Ascending aorta (tissue), 2 donors: Measurements from ENCODE around the gene TOX2. TPM values are rescaled to one million over a fixed set of nuclear protein-coding genes. Genes with fewer than 3 reads are reported as not detected.

Experiments
- DNase-seq, 2 donors: peaks; one replicate each; pipeline ENCODE4 v3.0.0-alpha.2; 2019; ENCODE audit warnings: low spot score in 2 of 2
- H3K27ac ChIP-seq, 2 donors: fragments of 200-600 bp; sonication (generic); one replicate each; pipeline ENCODE4 v1.5.1; 2016 to 2017; ENCODE audit warnings: mild to moderate bottlenecking in 1 of 2
- H3K27me3 ChIP-seq: fragments of 200-600 bp; sonication (generic); one replicate; pipeline ENCODE4 v1.5.1; 2017
- H3K36me3 ChIP-seq, 2 donors: fragments of 200-600 bp; sonication (generic); one replicate each; pipeline ENCODE4 v1.5.1; 2016
- H3K4me1 ChIP-seq, 2 donors: fragments of 200-600 bp; sonication (generic); one replicate each; pipeline ENCODE4 v1.5.1; 2016 to 2017; ENCODE audit warnings: mild to moderate bottlenecking in 1 of 2
- H3K4me3 ChIP-seq, 2 donors: fragments of 200-600 bp; sonication (generic); one replicate each; pipeline ENCODE4 v1.5.1; 2016 to 2017; ENCODE audit warnings: mild to moderate bottlenecking in 1 of 2
- H3K9me3 ChIP-seq, 2 donors: fragments of 200-600 bp; sonication (generic); one replicate each; pipeline ENCODE4 v1.5.1; 2016
- CTCF ChIP-seq, 3 experiments: fragments of 200-600 bp in 2 of 3; fragments of 450-650 bp in 1 of 3; sonication (generic) in 2 of 3; IDR thresholded peaks; one replicate each; pipeline ENCODE4 v1.5.1; 2016 to 2019; ENCODE audit warnings: antibody characterized with exemption in 3 of 3, mild to moderate bottlenecking in 1 of 3, moderate library complexity in 1 of 3
- intact Hi-C: fragments of 100-400 bp; cut with DNase I; formaldehyde crosslinking; loops from one replicate; pipeline ENCODE4 v1.15.1; 2023
- total RNA-seq: library from RNA; depleted of rRNA; stranded (reverse); fragments of >200 nt; gene quantifications from one replicate; pipeline ENCODE4 v1.1.0, GENCODE V29; 2016

Gene TOX2
- total RNA-seq, 1 donor from 2014 or later, result 47.0 TPM

GRCh38 chr20:43909720-43910119 lies 4.9 kb upstream of the TOX2 start:
- Histone ChIP-seq H3K36me3 (no peaks in the 10 kb centered on the region), H3K9me3 (peaks cover 14 to 22% of the 10 kb centered on the region in 2 donors), H3K4me3 (no peak overlapping the region), H3K4me1 (no peaks in the 10 kb centered on the region), H3K27me3 (no peaks in the 10 kb centered on the region), H3K27ac (no peak overlapping the region)
- intact Hi-C loops, result loop anchor here (10.0 kb wide), 1 partner anchor 165 kb away; no protein-coding TSS in a partner anchor
- DNase-seq, result no peak
- no peak for TF ChIP-seq CTCF (IDR thresholded peaks at IDR 0.05)

DNA sequence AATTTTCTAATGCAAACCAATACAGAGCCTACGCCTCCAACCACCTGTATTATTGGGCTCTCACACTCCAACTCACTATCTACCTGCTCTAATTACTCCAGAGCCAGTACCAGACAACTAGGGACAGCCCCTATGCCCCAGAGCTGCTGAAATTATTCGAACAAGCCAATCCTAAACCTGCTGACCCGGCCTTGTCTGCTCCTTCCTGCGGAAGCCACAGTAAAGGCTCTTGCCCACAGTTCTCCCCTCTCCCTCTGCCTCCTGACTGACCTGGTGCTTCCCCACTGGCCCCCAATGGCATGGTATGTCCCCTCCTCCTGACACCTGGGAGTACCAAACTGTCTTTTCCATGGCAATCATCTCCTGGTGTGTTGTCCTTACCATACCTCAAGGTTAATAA lies 4.1 kb upstream of the TOX2 start:
- H3K27ac ChIP-seq, result no peak overlapping the region
- no peak for TF ChIP-seq CTCF (IDR thresholded peaks at IDR 0.05)
- H3K4me3 ChIP-seq, result no peak overlapping the region
- no peaks in the 10 kb centered on the region for H3K4me1 ChIP-seq
- no peaks in the 10 kb centered on the region for H3K36me3 ChIP-seq
- H3K9me3 ChIP-seq, result peaks cover 14 to 22% of the 10 kb centered on the region in 2 donors
- H3K27me3 ChIP-seq, result no peaks in the 10 kb centered on the region
- intact Hi-C loops, result loop anchor here (10.0 kb wide), 1 partner anchor 164 kb away; no protein-coding TSS in a partner anchor
- peak in 1 of 2 donors; percentile 33 for DNase-seq

- no peak overlapping the region for H3K27ac ChIP-seq
- TF ChIP-seq CTCF (IDR thresholded peaks at IDR 0.05), result peak in 1 of 3 experiments; percentile 17
- intact Hi-C loops, result loop anchor here (10.0 kb wide), 1 partner anchor 164 kb away; no protein-coding TSS in a partner anchor
- H3K36me3 ChIP-seq, result no peaks in the 10 kb centered on the region
- H3K9me3 ChIP-seq, result peaks cover 14 to 22% of the 10 kb centered on the region in 2 donors
- no peak for DNase-seq
- no peaks in the 10 kb centered on the region for H3K4me1 ChIP-seq
- no peaks in the 10 kb centered on the region for H3K27me3 ChIP-seq
- no peak overlapping the region for H3K4me3 ChIP-seq
These were observed 3.6 kb upstream of the TOX2 start for GRCh38 chr20:43911066-43911465.

DNA sequence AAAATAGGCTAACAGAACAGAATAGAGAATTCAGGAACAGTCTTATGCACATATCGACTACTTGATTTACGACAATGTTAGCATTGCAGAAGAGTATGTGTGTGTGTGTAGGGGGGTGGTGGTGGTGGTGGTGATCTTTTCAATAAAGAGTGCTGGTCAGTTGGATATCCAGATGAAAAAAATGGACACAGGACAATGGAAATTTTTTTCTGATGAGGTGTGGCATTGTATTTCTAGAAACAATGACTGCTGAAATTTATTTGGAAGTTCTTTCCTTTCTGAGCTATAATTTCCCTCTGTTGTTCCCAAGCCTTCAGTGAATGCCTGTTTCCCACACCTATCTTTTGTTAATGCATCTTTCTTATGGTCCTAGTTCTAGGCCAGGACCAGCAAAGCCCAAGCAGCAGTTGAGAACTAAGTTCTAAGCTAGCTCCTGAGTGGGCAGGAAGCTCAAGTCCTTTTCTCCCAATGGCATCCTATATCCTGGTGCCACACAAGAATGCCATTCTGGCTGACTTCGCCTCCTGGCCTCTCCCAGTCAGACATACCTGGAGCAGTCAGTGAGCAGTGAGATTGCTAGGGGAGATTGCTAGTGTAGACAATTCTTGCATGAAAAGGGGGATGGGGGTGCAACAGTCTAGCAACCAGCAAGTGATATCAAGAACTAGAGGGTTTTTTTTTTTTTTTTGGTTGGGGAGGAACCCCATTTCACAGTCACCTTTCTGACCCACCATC lies 1.2 kb upstream of the TOX2 start:
- DNase-seq, result peak in 1 of 2 donors; percentile 41
- Histone ChIP-seq H3K27me3 (no peaks in the 10 kb centered on the region), H3K27ac (no peak overlapping the region), H3K36me3 (no peaks in the 10 kb centered on the region), H3K9me3 (peaks cover 14 to 22% of the 10 kb centered on the region in 2 donors), H3K4me3 (no peak overlapping the region), H3K4me1 (no peaks in the 10 kb centered on the region)
- intact Hi-C loops, result loop anchor here (10.0 kb wide), 1 partner anchor 161 kb away; no protein-coding TSS in a partner anchor
- no peak for TF ChIP-seq CTCF (IDR thresholded peaks at IDR 0.05)

DNA sequence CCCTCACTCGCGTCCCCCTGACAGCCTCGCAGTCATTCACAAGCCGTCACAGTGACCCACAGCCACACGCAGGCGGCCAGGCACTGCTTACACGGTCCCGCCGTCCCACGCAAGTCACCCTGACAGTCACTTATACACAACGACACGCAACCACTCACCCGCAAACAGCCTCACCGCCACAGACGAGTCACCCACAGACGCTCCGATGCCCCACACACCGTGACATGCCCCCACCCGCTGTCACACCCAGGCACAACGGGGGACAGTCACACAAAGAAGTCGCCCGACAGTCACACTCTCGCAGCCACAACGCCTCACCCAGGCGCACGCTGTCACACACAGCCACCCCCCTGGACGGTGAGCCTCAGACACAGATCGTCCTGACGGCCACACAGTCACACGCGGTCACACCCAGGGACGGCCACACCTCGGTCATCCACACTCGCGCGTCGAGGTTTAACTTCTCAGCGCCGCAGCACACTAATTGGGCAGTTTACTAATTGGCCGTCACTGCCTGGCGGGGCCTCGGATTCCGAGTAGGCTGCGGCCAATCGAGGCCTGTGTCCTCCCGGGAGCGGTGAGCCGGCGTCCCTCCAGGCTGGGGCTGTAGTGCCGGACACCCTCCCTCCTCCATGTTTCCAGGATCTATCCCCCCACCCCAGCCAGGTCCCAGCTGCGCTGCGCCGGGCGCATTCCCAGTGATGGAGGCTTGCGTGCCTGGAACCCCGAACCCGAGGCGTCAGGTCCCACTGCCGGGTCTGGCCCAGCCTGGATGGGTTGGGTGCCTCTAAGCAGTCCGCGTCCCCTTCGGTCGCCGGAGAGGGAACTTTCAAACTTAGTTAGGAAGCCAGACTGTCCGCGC lies 790 bp downstream of the TOX2 start:
- Histone ChIP-seq H3K9me3 (peaks cover 14 to 22% of the 10 kb centered on the region in 2 donors), H3K27ac (peak overlapping the region in 1 of 2 donors; percentile 58), H3K36me3 (no peaks in the 10 kb centered on the region), H3K4me3 (peak overlapping the region; percentile 55 to 70), H3K27me3 (no peaks in the 10 kb centered on the region), H3K4me1 (no peaks in the 10 kb centered on the region)
- intact Hi-C loops, result loop anchor here (1.0 to 10.0 kb wide), 3 partner anchors 24 to 163 kb away; no protein-coding TSS in a partner anchor
- TF ChIP-seq CTCF (IDR thresholded peaks at IDR 0.05), result no peak
- DNase-seq, result peak in 1 of 2 donors; percentile 66
